GM18519 (cell line): Measurements from ENCODE around the gene ITGA11.

ENCODE experiments used
- ATAC-seq: cut with Tn5 transposase; IDR thresholded peaks from one replicate; pipeline ENCODE4 v1.9.1; 2021; ENCODE audit warnings: mild to moderate bottlenecking, moderate library complexity; ENCODE audit not compliant: unreplicated experiment, low FRiP score

ITGA11 gene

DNA sequence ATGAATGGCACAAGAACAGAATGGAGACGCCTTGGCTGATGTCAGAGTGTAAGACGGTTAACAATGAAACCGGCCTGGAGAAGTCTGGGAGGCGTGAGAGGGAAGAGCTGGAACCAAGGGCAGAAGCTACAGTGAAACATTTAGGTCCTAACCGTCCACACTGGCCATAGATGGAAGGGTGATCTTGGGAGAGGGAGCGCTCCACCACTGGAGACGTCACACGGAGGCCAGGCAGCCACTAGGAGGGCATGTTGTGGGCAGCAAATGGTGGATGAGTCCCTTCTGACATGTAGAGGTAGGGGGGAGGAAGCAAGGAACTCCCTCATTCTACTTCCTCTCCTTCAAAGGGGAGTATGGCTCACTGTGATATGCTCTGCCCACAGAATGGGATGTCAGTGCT, 130.7 kb downstream of the ITGA11 start:
- ATAC-seq, result no peak

DNA sequence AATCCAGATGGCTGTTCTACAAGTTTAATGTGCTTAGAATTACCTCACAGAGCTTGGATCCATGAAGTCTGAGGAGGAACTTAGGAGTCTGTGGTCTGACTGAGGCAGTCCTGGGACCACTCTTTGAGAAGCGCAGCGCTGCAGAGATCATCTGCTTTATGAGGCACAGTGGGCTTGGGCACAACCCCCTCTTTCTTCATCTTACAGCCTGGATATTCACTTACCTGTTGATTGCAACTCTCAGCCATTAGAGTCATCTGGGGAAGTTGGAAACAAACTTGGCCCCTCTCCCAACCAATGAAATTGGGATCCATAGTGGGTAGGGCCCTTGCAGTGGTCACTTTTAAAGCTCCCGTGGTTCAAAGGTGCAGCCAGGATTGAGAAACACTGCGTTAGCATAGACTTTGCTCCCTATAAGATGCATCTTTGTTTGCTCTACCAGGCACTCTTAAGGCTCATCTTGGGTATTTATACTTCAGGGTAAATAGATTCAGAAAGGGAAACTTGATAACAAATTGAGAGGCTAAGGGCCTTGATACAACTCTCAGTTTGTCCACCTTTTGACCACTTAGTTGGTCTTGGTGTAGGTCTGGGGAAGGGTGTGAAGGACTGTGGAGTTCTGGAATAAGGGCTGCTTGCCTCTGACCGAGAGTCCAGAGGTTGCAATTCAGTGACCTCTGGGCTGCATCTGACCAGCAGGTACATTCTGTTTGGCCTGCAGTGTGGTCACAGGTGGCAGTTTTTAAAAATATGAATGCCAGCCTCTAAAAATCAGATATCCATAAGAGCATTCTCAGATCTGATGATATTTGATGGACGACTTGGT, 131.6 kb downstream of the ITGA11 start:
- no peak for ATAC-seq

DNA sequence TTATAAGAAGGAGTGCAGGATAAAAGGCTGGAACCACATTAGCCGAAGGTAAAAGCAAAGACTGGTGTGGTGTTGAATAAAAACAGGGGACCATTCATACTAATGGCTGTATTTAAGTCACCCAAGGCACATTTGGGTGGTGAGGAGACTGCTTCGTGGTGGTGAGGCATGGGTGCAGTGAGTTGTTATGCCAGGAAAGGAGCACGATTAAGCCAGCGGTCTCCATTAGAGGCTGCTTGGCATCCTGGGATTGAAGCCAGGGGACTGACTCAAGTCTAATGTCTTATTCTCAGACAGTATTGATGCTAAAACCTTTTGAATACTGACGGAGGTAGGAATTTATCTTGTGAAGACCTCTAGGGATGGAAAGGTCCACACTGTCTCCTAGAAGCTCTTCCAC, 132.5 kb downstream of the ITGA11 start:
- no peak for ATAC-seq

DNA sequence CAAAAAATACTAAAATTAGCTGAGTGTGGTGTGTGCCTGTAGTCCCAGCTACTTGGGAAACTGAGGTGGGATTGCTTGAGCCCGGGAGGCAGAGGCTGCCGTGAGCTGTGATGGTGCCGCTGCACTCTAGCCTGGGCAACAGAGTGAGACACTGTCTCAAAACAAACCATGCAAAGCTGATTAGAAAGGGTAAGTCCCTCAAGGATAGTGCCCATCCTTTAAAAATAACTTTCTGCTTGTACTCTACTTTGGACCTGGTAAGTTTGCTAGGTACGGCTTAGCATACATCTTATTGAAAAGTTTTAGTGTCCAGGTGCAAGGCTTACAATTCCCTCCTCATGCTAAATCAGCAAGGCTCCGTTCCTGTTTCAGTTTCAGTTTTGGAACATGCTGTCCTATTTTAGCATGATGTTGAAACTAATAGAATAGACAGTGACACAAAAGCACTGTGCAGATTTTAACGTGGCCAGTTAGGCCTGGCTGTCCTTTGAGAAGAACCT, 133.0 kb downstream of the ITGA11 start:
- ATAC-seq, result peak; percentile 79

DNA sequence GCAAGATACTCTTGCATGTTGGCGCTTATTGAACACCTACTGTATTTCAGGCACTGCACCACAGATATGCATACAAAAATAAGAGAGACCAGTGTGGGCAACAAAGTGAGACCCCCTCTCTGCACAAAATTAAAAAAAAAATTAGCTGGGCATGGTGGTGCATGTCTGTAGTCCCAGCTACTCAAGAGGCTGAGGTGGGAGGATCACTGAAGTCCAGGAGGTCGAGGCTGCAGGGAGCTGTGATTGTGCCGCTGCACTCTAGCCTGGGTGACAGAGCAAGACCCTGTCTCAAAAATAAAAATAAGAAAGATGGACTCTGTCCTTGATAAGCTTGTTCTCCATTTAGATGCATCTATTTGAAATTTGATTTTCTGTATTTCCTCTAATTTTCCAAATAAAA, 133.6 kb downstream of the ITGA11 start:
- ATAC-seq, result no peak

DNA sequence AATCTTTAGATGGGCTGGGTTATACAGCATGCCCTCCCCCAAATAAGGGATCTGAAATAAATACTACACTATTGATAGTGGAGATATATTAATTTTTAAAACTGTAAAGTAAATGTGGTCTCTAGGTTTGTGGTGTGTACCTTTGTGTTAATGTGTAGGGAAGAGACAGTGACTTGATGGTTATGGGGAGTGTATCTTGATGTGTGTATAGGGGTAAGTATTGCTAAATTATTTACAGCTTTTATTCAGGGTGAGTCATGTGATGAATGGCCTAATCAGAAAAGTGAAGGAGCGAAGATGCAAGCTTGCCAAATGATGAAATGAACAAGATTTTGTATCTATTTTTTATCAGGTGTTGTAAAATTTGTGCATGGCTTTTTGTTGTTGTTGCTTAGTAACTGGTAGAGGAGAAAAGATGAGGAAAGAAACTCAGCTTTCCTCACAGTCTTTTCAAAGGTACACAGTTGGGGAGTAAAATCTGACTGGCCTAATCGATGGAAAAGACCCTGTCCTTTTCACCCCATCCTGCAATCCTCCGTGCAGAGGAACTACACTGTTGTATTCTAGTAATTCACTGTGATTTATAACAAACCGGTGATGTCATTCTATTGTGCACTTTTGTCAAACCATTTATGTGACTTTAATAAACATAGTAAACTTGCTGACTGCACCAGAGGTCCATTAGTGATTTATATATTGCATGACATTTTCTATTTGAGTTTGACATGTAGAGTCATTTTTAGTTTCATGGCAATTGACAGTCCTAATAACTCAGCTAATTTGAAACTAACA, 136.8 kb downstream of the ITGA11 start:
- ATAC-seq, result no peak

DNA sequence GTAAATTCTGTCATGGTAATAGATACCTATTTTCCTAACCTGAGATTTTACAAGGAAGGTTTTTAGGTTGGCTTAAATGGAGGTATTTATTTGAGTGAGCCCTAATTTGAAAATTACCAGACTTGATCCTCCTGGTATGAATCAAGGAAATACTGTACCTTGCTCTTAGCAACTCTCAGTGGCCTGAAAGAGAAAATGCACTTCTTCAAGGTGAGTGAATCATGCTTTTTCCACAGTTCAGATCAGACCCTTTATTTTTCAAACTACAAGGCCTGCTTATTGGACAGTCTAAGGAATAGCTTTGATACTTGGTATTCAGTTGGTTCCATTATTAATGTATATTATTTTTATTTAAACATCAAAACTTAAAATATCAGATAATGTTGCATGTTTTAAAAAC, 139.0 kb downstream of the ITGA11 start:
- ATAC-seq, result no peak

DNA sequence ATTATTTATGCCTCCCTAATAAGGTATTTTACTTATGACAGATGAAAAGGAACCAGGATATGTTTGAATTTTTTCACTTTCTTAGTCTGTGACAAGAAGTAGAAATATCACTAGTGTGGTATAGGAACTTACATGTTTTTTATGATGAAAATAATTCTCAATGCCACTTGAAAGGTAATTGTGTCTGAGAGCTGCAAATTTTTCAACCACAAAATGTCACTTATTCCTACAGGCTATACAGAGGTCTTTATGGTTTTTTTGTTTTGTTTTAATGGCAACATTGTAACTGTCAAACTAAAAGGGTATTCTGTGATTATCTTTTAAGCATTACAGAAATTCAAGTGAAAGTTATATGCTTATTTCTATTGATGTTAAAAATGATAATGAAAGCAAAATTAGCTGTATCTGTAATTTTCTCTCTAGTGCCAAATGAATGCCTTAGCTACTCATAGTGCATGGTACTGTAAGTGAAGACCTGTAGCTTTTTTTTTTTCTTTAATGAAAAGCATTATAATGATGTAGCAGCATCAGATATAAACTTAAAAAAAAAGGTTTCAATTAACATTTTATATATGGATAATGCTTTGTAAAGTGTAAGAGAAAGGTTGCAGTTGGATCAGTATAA, 139.7 kb downstream of the ITGA11 start:
- no peak for ATAC-seq

DNA sequence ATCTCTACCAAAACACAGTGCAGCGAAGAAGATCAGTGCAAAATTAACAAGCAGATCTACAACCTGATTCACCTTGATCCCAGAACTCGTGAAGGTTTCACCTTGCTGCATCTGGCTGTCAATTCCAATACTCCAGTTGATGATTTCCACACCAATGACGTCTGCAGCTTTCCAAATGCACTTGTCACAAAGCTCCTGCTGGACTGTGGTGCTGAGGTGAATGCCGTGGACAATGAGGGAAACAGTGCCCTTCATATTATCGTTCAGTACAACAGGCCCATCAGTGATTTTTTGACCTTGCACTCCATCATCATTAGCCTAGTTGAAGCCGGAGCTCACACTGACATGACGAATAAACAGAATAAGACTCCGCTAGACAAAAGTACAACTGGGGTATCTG, 141.2 kb downstream of the ITGA11 start:
- no peak for ATAC-seq

DNA sequence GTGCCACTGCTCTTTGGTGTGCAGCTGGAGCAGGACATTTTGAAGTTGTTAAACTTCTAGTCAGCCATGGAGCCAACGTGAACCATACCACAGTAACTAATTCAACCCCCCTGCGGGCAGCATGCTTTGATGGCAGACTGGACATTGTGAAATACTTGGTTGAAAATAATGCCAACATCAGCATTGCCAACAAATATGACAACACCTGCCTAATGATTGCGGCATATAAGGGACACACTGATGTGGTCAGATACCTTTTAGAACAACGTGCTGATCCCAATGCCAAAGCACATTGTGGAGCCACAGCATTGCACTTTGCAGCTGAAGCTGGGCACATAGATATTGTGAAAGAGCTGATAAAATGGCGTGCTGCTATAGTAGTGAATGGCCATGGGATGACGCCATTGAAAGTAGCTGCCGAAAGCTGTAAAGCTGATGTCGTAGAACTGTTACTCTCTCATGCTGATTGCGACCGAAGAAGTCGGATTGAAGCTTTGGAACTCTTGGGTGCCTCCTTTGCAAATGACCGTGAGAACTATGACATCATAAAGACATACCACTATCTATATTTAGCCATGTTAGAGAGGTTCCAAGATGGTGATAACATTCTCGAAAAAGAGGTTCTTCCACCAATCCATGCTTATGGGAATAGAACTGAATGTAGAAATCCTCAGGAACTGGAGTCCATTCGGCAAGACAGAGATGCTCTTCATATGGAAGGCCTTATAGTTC, 142.2 kb downstream of the ITGA11 start:
- no peak for ATAC-seq

DNA sequence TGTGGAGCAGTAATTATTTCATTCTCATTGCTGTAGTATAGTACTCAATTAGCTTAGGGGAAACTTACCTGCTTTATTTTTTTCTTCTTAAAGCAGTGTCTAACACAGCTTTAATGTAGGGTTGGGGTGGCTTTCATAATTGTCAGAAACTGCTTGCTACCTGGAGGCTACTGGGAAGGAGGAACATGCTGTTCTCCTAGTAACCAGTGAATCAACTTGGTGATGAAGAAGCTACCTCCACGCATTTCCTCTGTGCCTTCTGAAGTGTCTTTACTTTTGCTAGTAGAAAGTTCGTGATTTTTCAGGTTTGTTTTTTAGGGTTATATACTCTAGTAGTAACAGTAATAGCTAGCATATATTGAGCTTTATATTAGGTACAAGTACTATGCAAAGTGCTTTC, 142.9 kb downstream of the ITGA11 start:
- ATAC-seq, result no peak

DNA sequence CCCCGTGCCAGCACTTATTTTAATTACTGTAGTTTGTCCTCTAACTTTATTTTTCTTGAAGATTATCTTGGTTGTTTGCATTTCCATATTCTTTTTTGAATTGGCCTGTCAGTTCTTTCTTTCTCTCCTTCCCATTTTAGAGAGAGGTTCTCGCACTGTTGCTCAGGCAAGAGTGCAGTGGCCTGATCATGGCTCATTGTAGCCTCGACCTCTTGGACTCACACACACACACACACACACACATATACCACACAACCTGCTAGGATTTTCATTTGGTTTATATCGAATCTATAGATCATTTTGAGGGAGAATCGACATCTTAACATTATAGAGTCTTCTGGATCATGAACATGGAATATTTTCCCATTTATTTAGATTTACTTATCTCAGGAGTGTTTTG, 145.7 kb downstream of the ITGA11 start:
- no peak for ATAC-seq

DNA sequence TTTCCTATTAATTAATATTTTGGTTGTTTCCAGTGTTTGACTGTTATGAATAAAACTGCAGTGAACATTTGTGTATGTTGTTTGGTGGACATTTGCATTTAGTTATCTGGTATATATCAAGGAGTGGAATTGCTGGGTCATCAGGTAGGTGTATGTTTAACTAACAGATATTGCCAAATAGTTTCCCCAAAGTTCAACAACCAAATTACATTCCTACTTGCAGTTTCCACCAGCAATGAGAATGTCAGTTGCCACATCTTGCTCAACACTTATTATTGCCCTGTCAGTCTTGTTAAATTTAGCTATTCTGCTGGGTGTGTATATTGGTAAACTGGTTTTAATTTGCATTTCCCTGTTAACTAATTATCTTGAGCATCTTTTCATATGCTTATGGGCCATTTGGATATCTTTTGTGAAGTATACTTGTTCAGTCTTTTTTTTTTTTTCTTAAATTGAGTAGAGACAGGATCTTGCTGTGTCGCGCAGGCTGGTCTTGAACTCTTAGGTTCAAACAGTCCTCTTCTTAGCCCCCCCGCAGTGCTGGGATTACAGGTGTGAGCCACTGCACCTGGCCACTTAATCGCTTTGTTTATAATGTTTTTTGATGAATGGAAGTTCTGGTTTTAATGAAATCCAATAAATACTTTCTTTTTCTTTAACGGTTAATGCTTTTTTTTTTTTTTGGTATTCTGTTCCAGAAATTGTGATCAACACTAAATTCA, 146.5 kb downstream of the ITGA11 start:
- no peak for ATAC-seq

DNA sequence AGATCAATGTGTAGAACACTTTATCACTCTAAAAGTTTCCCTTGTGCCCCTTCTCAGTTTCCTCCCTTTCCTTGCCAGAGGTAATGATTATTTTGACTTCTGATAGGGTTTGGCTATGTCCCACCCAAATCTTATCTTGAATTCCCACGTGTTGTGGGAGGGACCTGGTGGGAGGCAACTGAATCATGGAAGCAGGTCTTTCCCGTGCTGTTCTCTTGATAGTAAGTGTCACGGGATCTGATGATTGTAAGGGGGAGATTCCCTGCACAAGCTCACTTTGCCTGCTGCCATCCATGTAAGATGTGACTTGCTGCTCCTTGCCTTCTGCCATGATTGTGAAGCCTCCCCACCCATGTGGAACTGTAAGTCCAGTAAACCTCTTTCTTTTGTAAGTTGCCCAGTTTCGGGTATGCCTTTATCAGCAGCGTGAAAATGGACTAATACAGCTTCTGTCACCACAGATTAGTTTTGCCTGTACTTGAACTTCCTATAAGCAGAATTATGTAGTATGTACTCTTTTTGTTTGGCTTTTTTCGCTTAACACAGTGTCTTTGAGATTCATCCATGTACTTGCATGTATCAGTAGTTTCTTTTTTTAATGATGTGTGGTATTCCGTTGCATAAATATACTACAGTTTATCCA, 147.2 kb downstream of the ITGA11 start:
- ATAC-seq, result no peak

DNA sequence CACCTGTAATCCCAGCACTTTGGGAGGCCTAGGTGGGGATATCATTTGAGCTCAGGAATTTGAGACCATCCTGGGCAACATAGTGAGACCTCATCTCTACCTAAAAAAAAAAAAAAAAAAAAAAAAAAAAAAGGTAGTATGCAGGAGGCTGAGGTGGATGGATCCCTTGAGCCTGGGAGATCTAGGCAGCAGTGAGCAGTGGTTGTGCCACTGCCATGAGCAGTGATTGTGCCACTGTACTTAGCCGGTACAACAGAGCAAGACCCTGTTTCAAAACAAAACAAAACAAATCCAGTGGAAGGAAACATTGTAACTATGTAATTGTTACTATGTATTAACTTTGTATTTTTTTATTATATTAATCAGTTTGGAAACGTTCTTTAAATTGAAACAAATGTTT, 148.6 kb downstream of the ITGA11 start:
- ATAC-seq, result no peak

DNA sequence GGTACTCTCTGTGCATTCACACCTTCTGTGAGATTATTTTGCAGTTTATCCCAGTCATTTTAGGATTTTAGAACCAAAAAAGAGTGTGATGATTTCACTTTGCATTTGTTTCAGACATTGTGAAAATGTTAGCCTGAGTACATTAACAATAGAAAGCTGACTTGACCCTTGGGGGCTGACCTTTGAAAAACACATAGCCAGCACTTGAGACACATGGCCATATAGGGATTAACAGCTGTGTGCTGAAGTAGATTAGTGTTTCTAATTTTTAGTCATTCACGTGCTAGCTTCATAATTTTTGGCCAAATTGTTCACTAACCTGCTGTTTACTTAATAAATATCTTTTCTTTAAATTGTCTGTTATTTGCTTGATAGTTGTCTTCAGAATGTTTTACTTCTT, 151.0 kb downstream of the ITGA11 start:
- no peak for ATAC-seq

DNA sequence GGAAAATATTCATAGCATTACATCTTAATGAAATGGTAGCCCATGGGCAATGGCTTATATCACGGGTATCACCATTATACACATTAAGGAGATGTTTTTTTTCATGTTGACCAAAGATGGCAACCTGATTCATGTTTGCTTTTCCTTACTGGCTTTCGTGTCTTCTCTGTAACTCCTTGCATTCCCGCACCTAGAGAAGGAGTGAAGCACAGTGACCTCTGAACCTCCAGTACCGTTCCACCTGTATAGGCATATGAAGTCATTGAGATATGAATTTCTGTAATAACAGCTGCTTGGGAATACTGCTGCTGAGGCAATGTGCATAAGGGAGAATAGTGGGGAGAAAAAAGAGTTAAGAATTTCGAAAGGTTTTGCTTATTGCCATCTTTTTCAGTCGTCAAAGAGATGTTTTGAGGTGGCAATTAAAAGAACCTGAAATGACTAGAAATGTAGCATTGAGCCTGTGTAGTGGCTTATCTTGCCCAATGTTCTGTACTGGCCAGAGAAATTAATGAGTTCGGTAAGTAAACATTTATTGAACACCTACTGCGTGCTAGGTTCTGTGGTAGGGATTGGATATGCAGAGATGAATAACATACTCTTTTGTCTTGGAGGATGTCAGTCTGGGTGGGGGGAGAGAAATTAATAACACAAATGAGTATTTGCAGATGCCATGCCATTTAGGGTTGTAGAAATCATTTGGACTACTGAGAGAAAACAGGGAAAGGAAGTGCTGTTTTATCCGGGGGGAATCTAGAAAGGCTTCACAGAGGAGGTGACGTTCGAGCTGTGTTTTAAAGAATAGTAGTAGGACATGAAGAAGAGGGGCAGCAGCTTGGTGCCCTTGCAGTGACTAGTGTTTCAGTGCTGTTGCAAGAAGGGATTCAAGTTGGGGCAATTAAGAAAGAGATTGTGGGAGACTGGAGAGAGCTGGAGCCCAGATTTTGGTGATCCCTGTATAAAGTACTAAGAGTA, 151.9 kb downstream of the ITGA11 start:
- no peak for ATAC-seq
